Femur (tissue), 1 donor: ENCODE results near the gene MLX.
A peak's percentile ranks its signal among the peaks of the same experiment; 100 is the strongest.

ENCODE experiments used
- DNase-seq: peaks from one replicate; pipeline ENCODE4 v3.0.0-alpha.2; 2017

The MLX gene

GRCh38 chr17:42566883-42567573 lies at the start of gene MLX:
MLX (plus strand) TSS chr17:42567100; CDS start chr17:42567125, 25 bp downstream.
- DNase-seq = peak; percentile 95

- DNase-seq = peak; percentile 86
These were observed 49.4 kb upstream of the MLX start for GRCh38 chr17:42517516-42517915.

- DNase-seq = peak; percentile 84
These were observed 48.7 kb upstream of the MLX start for GRCh38 chr17:42518046-42518754.

- peak; percentile 75 for DNase-seq
These were observed 48.0 kb upstream of the MLX start for GRCh38 chr17:42518755-42519545.

- peak; percentile 96 for DNase-seq
These were observed 47.1 kb upstream of the MLX start for GRCh38 chr17:42519546-42520491.

GRCh38 chr17:42520540-42520951 lies 46.4 kb upstream of the MLX start:
- peak; percentile 59 for DNase-seq

- peak; percentile 27 for DNase-seq
These were observed 45.9 kb upstream of the MLX start for GRCh38 chr17:42521036-42521435.

GRCh38 chr17:42521666-42522262 lies 45.1 kb upstream of the MLX start:
- DNase-seq = peak; percentile 36

GRCh38 chr17:42522263-42522790 lies 44.6 kb upstream of the MLX start:
- DNase-seq = no peak

GRCh38 chr17:42522798-42523278 lies 44.1 kb upstream of the MLX start:
- no peak for DNase-seq

- no peak for DNase-seq
These were observed 41.7 kb upstream of the MLX start for GRCh38 chr17:42525221-42525620.

GRCh38 chr17:42526031-42526444 lies 40.9 kb upstream of the MLX start:
- DNase-seq = peak; percentile 36

- DNase-seq = peak; percentile 10
These were observed 39.0 kb upstream of the MLX start for GRCh38 chr17:42527932-42528331.

- no peak for DNase-seq
These were observed 37.8 kb upstream of the MLX start for GRCh38 chr17:42529061-42529460.

GRCh38 chr17:42530952-42531454 lies 35.9 kb upstream of the MLX start:
- DNase-seq = no peak

GRCh38 chr17:42531455-42532354 lies 35.2 kb upstream of the MLX start:
- DNase-seq = peak; percentile 61

- no peak for DNase-seq
These were observed 31.5 kb upstream of the MLX start for GRCh38 chr17:42535155-42536047.

GRCh38 chr17:42536048-42536371 lies 30.9 kb upstream of the MLX start, which contains the start of gene NAGLU:
NAGLU (plus strand) TSS chr17:42536241; CDS start chr17:42536273, 32 bp downstream.
- DNase-seq = peak; percentile 96
